Common myeloid progenitor, CD34-positive (primary cell): ENCODE results near the gene ADPRHL1.

ENCODE experiments used
- CTCF ChIA-PET: fragments of 350-600 bp; sonication (Branson Sonifier 250); formaldehyde crosslinking; loops from one replicate; lab custom pipeline; 2021; ENCODE audit warnings: antibody characterized with exemption; lab: Charles Lee
- POLR2A ChIA-PET: fragments of 350-600 bp; sonication (Branson Sonifier 250); formaldehyde crosslinking; loops from one replicate; lab custom pipeline; 2021; ENCODE audit warnings: antibody characterized with exemption; lab: Charles Lee
- DNase-seq, 3 donors: peaks; one replicate each; pipeline versions ENCODE4 v3.0.0 to v3.0.0-alpha.2; 2013
- H3K27ac ChIP-seq, 2 experiments: 1 replicate in 1 of 2; 2 replicates in 1 of 2; pipeline ENCODE4 v1.7.0; 2013; ENCODE audit warnings: inconsistent platforms in 2 of 2, low read length in 2 of 2, mild to moderate bottlenecking in 2 of 2, low read depth in 1 of 2, moderate library complexity in 1 of 2; ENCODE audit not compliant: severe bottlenecking in 2 of 2, insufficient read depth in 1 of 2, poor library complexity in 1 of 2
- H3K27me3 ChIP-seq, 5 experiments: replicated peaks in 2 of 5; 1 replicate in 3 of 5; 2 replicates in 2 of 5; pipeline versions ENCODE4 v1.6.1 to v1.7.0; 2013; ENCODE audit warnings: low read length in 4 of 5, mild to moderate bottlenecking in 2 of 5, moderate library complexity in 2 of 5, inconsistent platforms in 1 of 5; ENCODE audit not compliant: insufficient read depth in 5 of 5, control insufficient read depth in 4 of 5
- H3K36me3 ChIP-seq, 4 experiments: 1 replicate in 2 of 4; 2 replicates in 2 of 4; pipeline versions ENCODE4 v1.6.1 to v1.7.0; 2013; ENCODE audit warnings: low read length in 3 of 4, control low read depth in 1 of 4, mild to moderate bottlenecking in 1 of 4; ENCODE audit not compliant: control insufficient read depth in 4 of 4, insufficient read depth in 4 of 4
- H3K4me1 ChIP-seq, 4 experiments: 1 replicate in 3 of 4; 2 replicates in 1 of 4; pipeline versions ENCODE4 v1.6.1 to v1.7.1; 2013; ENCODE audit warnings: low read length in 3 of 4, mild to moderate bottlenecking in 3 of 4, control low read depth in 1 of 4, inconsistent platforms in 1 of 4, moderate library complexity in 1 of 4; ENCODE audit not compliant: control insufficient read depth in 4 of 4, insufficient read depth in 4 of 4; ENCODE audit errors: control extremely low read depth in 1 of 4
- H3K4me3 ChIP-seq, 7 experiments: 1 replicate in 4 of 7; 2 replicates in 3 of 7; pipeline versions ENCODE4 v1.5.1 to v1.7.0; 2013; ENCODE audit warnings: mild to moderate bottlenecking in 7 of 7, low read length in 6 of 7, moderate library complexity in 6 of 7, inconsistent platforms in 2 of 7, low read depth in 2 of 7, control low read depth in 1 of 7; ENCODE audit not compliant: insufficient read depth in 4 of 7, control insufficient read depth in 1 of 7; ENCODE audit errors: extremely low read depth in 1 of 7
- H3K9me3 ChIP-seq, 5 experiments: 1 replicate in 4 of 5; 2 replicates in 1 of 5; pipeline versions ENCODE4 v1.6.1 to v1.7.1; 2013; ENCODE audit warnings: low read length in 4 of 5, mild to moderate bottlenecking in 2 of 5, inconsistent platforms in 1 of 5, low read depth in 1 of 5, moderate library complexity in 1 of 5; ENCODE audit not compliant: control insufficient read depth in 4 of 5, insufficient read depth in 2 of 5; ENCODE audit errors: control extremely low read depth in 1 of 5
- WGBS: methylation state at CpG from one replicate; pipeline ENCODE4 v1.1.5; 2013; ENCODE audit not compliant: insufficient coverage; 5-methylcytosine and 5-hydroxymethylcytosine counted together

ADPRHL1 gene

GRCh38 chr13:113418722-113419049 is 34.6 kb downstream of the ADPRHL1 start:
- POLR2A ChIA-PET = no interaction called here
- Histone ChIP-seq H3K27me3 (peaks cover 0 to 6% (median 0%) of the 10 kb centered on the region in 5 experiments), H3K36me3 (no peaks in the 10 kb centered on the region), H3K4me1 (peaks cover 0 to 3% (median 0%) of the 10 kb centered on the region in 4 experiments), H3K4me3 (no peak overlapping the region), H3K27ac (no peak overlapping the region), H3K9me3 (no peaks in the 10 kb centered on the region)
- CTCF ChIA-PET = interaction anchor here (1.3 kb wide), 1 partner anchor 16 kb away, joined by 3 read pairs; no protein-coding TSS in a partner anchor
- DNase-seq = no peak
- WGBS = 88% methylated on average over 1 of the region's 1 CpG

- ChIA-PET POLR2A (interaction anchor here (0.6 kb wide), 1 partner anchor 791 kb away, joined by 3 read pairs; no protein-coding TSS in a partner anchor), CTCF (interaction anchor here (1.3 kb wide), 1 partner anchor 16 kb away, joined by 3 read pairs; no protein-coding TSS in a partner anchor)
- no peak overlapping the region for H3K4me3 ChIP-seq
- H3K4me1 ChIP-seq = peaks cover 0 to 3% (median 0%) of the 10 kb centered on the region in 4 experiments
- WGBS = 67% methylated on average over 10 of the region's 16 CpGs
- H3K9me3 ChIP-seq = no peaks in the 10 kb centered on the region
- no peak for DNase-seq
- no peak overlapping the region for H3K27ac ChIP-seq
- no peaks in the 10 kb centered on the region for H3K36me3 ChIP-seq
- H3K27me3 ChIP-seq = peaks cover 0 to 6% (median 0%) of the 10 kb centered on the region in 5 experiments
Measured at GRCh38 chr13:113417836-113418721, 35.2 kb downstream of the ADPRHL1 start.

GRCh38 chr13:113417008-113417751 is 36.1 kb downstream of the ADPRHL1 start:
- no peaks in the 10 kb centered on the region for H3K36me3 ChIP-seq
- peaks cover 0 to 4% (median 0%) of the 10 kb centered on the region in 5 experiments for H3K9me3 ChIP-seq
- H3K27ac ChIP-seq = no peak overlapping the region
- H3K4me1 ChIP-seq = peaks cover 0 to 3% (median 0%) of the 10 kb centered on the region in 4 experiments
- 92% methylated on average over 28 of the region's 28 CpGs for WGBS
- DNase-seq = no peak
- ChIA-PET POLR2A (interaction anchor here (0.6 kb wide), 1 partner anchor 790 kb away, joined by 3 read pairs; no protein-coding TSS in a partner anchor), CTCF (interaction anchor here (1.3 kb wide), 1 partner anchor 15 kb away, joined by 3 read pairs; no protein-coding TSS in a partner anchor)
- no peak overlapping the region for H3K4me3 ChIP-seq
- H3K27me3 ChIP-seq = peaks cover 0 to 6% (median 0%) of the 10 kb centered on the region in 5 experiments

- no peak overlapping the region for H3K4me3 ChIP-seq
- H3K27ac ChIP-seq = no peak overlapping the region
- DNase-seq = no peak
- no peaks in the 10 kb centered on the region for H3K36me3 ChIP-seq
- peaks cover 0 to 6% (median 0%) of the 10 kb centered on the region in 5 experiments for H3K27me3 ChIP-seq
- H3K4me1 ChIP-seq = peaks cover 0 to 3% (median under 1%) of the 10 kb centered on the region in 4 experiments
- 99% methylated on average over 8 of the region's 8 CpGs for WGBS
- peaks cover 0 to 12% (median 4%) of the 10 kb centered on the region in 5 experiments for H3K9me3 ChIP-seq
- POLR2A ChIA-PET = no interaction called here
- CTCF ChIA-PET = no interaction called here
Measured at GRCh38 chr13:113415825-113416224, 37.5 kb downstream of the ADPRHL1 start.

DNA sequence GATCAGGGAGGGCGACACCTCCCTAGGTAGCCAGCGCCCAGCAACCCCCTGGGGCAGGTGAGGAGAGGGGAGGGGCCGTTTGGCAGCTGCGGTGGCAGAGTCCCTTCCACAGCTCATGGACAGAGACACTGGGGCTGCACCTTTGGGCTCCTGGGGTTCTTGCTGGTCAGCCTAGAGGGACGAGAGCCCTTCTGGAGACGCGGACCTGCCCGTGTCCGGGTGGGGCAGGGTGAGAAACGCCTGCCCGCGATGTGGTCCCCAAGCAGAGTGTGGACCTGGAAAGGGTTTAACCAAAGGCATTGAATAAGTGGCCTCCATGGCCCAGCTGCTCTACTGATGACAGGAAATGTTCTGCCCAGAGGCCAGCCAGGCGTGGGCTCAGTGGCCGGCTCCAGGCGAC is 38.3 kb downstream of the ADPRHL1 start:
- Histone ChIP-seq H3K27me3 (peaks cover 0 to 6% (median 0%) of the 10 kb centered on the region in 5 experiments), H3K4me1 (peaks cover 0 to 9% (median 2%) of the 10 kb centered on the region in 4 experiments), H3K9me3 (peaks cover 0 to 12% (median 4%) of the 10 kb centered on the region in 5 experiments), H3K27ac (no peak overlapping the region), H3K4me3 (no peak overlapping the region), H3K36me3 (no peaks in the 10 kb centered on the region)
- WGBS = 99% methylated on average over 11 of the region's 15 CpGs
- DNase-seq = no peak
- ChIA-PET CTCF (no interaction called here), POLR2A (no interaction called here)

GRCh38 chr13:113414335-113414734 is 39.0 kb downstream of the ADPRHL1 start:
- Histone ChIP-seq H3K27me3 (peaks cover 0 to 6% (median 0%) of the 10 kb centered on the region in 5 experiments), H3K36me3 (no peaks in the 10 kb centered on the region), H3K9me3 (peaks cover 0 to 12% (median 4%) of the 10 kb centered on the region in 5 experiments), H3K27ac (no peak overlapping the region), H3K4me3 (no peak overlapping the region), H3K4me1 (peaks cover 0 to 12% (median 3%) of the 10 kb centered on the region in 4 experiments)
- ChIA-PET POLR2A (no interaction called here), CTCF (interaction anchor here (1.5 kb wide), 1 partner anchor 21 kb away, joined by 3 read pairs; no protein-coding TSS in a partner anchor)
- DNase-seq = no peak
- 60% methylated on average over 1 of the region's 8 CpGs for WGBS
